ENCODE data around the gene TIAM2.

- TF ChIP-seq POLR2A (IDR thresholded peaks at IDR 0.05; ENCODE audit: low read length) (peak; percentile 79), GATA1 (IDR thresholded peaks at IDR 0.05; ENCODE audit: low read depth, low read length) (no peak)
These were observed 156.0 kb downstream of the TIAM2 start for GRCh38 chr6:155150967-155151671.

Measured in erythroblast (primary cell).